NCI-H146 treated with DMSO at 0.1 percent for 48 hours (cell line): ENCODE measurements around the gene FIS1.
"Not testable (repeated sequence)": the region's sequence is repeated elsewhere in the genome, so short reads cannot be mapped to it uniquely, and the experiment has no call there.

Source experiments
- DNase-seq: peaks from one replicate; lab custom pipeline; 2025; ENCODE audit not compliant: unreplicated experiment; lab: John Stamatoyannopoulos, UW

The FIS1 gene

DNA sequence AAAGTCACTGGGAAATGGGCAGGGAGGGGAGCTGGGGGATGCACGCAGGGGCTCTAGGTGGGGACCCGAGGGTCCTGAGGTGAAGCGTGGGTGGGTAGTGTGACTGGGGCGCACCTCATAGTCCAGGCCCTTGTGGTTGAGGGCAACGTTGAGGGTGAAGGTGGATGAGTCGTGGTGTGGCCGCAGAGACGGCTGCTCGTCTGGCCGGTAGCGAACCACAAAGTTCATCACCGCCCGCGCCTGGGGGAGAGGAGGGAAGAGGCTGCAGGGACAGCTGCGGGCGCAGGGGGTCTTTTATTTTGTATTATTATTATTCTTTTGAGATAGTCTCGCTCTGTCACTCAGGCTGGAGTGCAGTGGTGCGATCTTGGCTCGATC, 38.2 kb downstream of the FIS1 start:
- no peak for DNase-seq

- DNase-seq = no peak
These were observed 38.8 kb downstream of the FIS1 start for GRCh38 chr7:101205901-101206664.

- DNase-seq = not testable (repeated sequence)
These were observed 40.8 kb downstream of the FIS1 start for GRCh38 chr7:101203740-101204738.

- no peak for DNase-seq
These were observed 42.3 kb downstream of the FIS1 start for GRCh38 chr7:101202603-101202918.

DNA sequence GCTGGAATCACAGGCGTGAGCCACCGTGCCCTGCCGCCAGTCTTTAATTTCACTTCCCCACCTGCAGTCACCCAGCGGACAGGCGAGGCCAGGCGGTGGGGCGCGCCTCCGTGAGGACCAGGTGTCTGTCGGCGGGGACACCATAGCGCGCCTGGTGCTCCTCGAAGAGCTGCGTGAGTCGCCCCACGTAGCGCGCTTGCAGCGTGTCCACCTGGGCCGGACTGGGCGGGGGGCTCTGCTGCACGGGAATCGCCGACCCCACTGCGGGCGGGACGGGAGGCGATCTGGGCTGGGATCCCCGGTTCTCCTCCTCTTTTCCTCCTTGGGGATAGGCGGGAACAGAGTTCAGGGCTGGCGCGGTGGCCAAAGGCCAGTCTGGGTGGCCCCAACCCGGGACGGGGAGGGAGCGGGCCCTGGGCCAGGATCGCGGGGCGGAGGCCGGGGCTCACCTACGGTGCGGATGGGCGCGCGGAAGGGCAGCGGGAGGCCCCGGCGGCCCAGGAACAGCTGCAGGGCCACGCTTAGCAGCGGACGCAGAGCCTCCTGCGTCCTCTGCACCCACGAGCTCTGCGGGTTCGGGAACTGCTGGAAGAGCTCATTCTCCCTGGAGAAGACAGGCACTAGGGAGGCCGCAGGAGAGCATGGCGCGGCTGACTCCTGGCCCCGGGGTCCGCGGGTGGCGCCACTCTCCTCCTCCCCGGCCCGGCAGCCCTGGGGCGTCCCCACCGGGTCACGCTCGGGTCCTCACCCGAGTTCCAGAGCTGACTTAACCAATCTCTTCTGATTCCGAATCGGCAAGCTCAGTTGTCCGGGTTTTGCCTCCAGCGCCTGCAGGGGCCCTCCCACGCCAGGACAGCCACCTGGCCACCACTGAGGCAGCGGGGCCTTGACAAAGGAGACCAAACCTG, 42.9 kb downstream of the FIS1 start:
- no peak for DNase-seq

DNA sequence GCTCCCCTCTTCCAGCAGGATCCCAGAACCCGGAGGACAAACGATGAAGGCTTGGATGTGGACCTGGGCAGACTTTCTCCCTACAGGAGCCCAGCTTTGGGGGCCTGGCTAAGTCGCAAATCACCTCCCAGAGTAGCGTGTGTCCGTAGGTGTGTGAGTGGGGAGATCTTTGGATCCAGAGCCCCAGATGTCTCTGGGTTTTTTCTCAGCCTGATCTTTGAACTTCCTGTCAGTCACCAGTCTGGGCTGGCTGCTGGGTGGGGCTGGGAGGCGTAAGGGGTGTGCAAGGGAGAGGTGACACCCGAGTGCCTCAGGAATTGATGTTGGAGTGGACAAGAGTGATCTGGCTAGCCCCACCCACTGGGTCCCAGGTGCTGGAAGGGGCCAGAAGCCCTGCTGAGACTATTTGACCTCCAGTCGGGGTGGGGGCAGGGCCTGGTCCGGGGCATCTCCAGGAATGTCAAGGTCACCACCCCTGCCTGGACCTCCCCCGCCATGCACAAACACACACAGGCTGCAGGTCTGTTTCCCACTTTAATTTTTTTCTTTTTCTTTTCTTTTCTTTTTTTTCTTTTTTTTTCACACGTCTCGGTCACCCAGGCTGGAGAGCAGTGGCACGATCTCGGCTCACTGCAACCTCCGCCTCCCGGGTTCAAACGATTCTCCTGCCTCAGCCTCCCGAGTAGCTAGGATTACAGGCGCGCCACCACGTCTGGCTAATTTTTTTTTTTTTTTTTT, 43.9 kb downstream of the FIS1 start, which contains the start of gene MOGAT3:
MOGAT3 (minus strand) TSS at position 175 of the 738 bp plus-strand sequence. CDS start 182 bp downstream, outside the sequence.
- no peak for DNase-seq

DNA sequence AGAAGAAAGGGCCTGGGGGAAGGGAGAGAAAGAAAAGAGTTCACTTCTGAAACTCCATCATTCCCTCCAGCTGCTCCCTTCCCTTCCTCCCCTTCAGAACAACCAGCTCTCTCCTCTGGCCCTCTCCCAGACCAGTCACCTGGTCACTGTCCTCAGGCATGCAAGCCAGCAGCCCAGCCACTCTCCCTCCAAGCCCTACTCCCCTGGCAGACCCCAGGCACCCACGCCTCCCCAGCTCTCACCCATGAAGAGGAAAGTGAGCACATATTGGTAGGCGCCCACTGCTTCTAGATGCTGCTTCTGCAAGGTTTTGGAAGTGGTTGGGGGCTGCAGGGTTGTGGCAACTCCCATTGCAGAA, 44.4 kb downstream of the FIS1 start:
- no peak for DNase-seq

DNA sequence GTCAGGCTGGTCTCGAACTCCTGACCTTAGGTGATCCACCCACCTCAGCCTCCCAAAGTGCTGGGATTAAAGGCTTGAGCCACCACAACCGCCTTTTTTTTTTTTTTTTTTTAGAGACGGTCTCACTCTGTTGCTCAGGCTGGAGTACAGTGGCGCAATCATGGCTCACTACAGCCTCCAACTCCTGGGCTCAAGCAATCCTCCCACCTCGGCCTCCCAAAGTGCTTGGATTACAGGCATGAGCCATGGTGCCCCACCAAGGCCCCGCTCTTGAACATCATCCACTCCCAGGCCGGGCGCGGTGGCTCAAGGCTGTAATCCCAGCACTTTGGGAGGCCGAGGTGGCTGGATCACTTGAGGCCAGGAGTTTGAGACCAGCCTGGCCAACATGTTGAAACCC, 45.4 kb downstream of the FIS1 start:
- not testable (repeated sequence) for DNase-seq

DNA sequence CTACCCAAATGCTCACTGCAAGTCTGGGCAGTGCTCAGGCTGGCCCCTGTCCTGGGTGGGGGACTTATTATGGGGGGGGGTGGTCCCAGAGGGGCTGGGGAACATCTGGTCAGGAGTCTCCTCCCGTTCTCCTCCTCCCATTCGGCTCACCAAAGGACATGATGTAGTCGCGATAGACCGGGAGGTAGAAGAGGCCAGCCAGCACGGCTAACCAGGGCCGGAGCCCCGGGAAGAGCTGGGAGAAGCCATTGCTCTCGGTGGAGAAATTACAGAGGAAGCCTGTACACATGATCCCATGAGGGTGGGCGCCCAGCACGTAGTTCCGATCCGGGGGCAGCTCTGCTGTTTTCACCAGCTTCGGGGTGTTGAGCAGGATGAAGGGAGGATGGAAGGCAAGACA, 46.4 kb downstream of the FIS1 start:
- no peak for DNase-seq

DNA sequence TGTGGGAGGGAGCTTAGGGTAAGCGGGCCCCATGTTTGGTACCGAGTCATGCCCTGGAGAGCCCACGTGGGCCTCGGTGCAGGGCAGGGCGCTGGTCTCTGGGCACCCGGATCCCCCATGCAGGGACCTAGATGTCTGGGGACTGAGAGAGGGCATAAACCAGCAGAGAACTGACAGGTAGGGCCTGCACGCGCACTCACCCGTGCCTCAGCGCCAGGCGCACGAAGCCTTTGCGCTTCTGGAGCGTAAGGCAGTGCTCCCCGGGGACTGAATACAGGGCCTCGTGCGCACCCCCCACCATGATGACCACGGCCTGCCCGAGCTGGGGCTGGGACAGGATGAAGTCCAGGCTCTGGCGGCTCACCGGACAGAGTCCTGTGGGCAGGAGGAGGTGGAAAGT, 46.9 kb downstream of the FIS1 start:
- DNase-seq = no peak

DNA sequence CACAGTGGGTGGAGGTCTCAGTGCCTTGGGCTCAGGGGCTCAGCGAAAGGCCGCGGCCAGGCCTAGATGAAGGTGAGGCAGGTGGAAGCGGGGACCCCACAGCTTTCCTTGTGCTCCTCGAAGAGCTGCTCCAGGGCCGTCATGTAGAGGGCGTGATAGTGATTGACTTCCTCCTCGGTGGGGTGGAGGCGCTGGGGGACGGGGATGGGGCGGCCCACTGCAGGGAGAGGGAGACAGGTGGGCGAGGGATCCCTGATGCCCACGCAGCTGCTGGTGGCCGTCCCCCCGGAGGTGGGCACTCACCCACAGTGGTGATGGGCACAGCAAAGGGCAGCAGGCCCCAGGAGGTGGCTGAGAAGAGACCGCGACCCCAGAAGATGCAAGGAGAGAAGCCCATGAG, 49.0 kb downstream of the FIS1 start:
- no peak for DNase-seq
